Measurements from ENCODE around the gene CTIF.

DNA sequence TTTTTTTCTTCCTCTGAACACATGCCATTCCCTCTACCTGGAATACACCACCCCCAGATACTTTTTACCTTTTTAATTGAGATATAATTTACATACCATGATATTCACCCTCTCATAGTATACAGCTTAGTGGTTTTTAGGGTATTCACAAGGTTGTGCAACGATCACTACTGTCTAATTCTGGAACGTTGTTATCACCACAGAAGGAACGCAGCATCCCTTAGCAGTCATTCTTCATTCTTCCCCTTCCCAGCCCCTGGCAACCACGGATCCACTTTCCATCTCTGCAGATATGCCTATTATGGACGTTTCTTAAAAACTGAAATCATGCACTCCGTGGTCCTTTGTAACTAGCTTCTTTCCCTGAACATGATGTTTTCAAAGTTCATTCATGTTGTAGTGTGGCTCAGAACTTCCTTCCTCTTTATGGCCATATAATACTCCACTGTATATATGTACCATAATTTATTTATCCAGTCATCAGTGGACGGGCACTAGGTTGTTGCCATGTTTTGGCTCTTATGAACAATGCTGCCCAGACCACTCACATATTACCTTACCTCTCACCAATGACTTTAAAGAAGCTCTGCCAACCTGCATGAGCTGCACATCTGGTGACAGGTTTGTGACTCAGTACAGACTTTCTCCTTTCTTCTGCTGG, 168.9 kb downstream of the CTIF start:
- TF ChIP-seq CTCF (IDR thresholded peaks at IDR 0.05) (no peak), POLR2A (IDR thresholded peaks at IDR 0.05) (no peak)
